GM10248 (cell line): ENCODE data around the gene XIRP2.

ENCODE experiments used
- CTCF ChIA-PET: fragments of 300-600 bp; sonication (Branson Sonifier 250); formaldehyde crosslinking; extraction: SDS; loops from one replicate; lab custom pipeline; 2021; ENCODE audit warnings: antibody characterized with exemption; lab: Yijun Ruan, JAX
- POLR2A ChIA-PET: fragments of 350-650 bp; sonication (Branson Sonifier 250); formaldehyde crosslinking; extraction: SDS; loops from one replicate; lab custom pipeline; 2020; ENCODE audit warnings: antibody characterized with exemption; lab: Yijun Ruan, JAX
- DNase-seq: peaks from one replicate; pipeline ENCODE4 v3.0.0; 2012; ENCODE audit errors: extremely low spot score
- TF ChIP-seq, protein P1 (sequence below): IDR thresholded peaks from 2 replicates; pipeline ENCODE4 v1.5.1; 2012; ENCODE audit warnings: mild to moderate bottlenecking, low read depth; ENCODE audit errors: extremely low read depth, missing control alignments, control extremely low read depth

XIRP2 gene

DNA sequence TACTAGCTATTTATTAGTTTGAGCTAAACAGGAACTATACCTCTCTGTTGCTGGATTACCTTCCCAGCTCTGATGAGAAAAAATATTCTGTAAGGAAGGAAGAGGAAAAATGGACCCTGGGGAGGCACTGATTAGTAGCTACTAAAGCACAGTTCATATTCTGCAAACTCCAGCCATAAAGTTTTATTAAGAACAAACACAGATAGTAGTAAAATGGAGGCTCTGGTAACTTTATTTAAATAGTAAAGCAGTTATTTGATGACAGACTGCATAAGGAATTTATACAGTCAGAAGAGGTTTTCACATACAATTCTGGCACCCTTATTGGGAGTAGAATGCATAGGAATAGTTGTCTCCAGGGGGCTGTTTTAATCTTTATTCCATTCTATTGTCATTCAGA is 84.1 kb downstream of the XIRP2 start:
- ChIA-PET CTCF (no interaction called here), POLR2A (no interaction called here)
- TF ChIP-seq, protein P1, sequence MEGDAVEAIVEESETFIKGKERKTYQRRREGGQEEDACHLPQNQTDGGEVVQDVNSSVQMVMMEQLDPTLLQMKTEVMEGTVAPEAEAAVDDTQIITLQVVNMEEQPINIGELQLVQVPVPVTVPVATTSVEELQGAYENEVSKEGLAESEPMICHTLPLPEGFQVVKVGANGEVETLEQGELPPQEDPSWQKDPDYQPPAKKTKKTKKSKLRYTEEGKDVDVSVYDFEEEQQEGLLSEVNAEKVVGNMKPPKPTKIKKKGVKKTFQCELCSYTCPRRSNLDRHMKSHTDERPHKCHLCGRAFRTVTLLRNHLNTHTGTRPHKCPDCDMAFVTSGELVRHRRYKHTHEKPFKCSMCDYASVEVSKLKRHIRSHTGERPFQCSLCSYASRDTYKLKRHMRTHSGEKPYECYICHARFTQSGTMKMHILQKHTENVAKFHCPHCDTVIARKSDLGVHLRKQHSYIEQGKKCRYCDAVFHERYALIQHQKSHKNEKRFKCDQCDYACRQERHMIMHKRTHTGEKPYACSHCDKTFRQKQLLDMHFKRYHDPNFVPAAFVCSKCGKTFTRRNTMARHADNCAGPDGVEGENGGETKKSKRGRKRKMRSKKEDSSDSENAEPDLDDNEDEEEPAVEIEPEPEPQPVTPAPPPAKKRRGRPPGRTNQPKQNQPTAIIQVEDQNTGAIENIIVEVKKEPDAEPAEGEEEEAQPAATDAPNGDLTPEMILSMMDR = no peak
- no peak for DNase-seq

DNA sequence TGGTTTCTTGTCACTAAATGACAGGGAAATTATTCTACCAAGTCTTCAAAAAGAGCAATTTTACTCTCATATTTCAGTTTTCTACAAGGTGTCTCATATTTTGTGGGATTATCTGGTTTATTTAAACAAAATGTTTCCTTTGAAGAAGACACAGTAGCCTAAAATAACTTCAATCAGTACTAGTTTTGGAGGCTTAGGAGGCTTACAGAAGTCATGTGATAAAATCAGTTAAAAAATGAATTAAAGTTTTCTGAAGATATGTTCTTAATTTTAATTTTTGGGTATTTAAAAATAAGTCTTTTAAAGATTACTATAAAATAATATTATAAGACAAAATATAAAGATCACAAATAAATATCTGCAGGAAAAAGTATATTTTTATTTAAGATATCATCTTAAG is 95.9 kb downstream of the XIRP2 start:
- TF ChIP-seq, protein P1 = no peak
- ChIA-PET CTCF (no interaction called here), POLR2A (no interaction called here)
- DNase-seq = no peak

DNA sequence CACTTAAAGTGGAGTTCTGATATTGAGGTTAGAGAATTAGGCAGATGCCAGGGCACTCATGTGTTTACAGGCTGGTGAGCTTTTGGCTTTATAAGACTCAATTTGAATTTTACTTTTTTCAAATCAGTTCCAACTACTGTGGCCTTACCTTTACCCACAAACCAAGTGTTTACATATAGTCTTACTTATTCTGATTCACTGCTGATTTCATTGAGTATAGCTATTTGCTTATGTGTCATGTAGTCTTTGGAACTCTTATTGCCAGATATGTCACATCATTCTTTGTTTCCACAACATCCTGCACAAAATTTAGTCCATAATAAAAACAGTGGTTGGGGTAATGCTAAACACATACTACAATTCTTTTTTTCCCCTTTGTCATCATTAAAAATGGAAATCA is 96.5 kb downstream of the XIRP2 start:
- TF ChIP-seq, protein P1 = no peak
- ChIA-PET CTCF (interaction anchor here (1.4 kb wide), 1 partner anchor 13 kb away, joined by 3 read pairs; no protein-coding TSS in a partner anchor), POLR2A (no interaction called here)
- no peak for DNase-seq

DNA sequence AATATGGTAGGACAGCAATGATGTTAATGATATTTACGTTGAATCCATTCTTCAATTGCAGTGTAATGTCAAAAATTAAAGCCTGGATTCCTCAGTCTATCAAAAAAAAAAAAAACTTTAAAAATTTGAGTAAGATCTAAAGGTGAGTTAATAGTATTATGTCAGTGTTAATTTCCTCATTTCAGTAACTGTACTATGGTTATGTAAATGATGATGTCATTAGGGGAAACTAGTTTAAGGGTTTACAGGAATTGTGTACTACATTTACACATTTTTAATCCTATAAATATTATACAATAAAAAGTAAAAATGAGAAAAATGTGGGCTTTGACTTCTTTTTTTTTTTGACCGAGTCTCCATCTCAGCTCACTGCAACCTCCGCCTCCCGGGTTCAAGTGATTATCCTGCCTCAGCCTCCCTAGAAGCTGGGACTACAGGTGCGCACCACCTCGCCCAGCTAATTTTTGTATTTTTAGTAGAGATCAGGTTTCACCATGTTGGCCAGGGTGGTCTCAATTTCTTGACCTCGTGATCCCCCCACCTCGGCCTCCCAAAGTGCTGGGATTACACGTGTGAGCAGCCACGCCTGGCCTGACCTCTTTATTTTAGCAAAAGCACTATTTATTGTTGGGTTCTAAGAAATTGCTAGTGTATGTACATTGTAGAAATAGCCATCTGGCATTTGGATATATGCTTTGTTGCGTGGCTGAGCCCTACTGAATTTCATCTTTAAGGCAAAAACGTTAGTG is 106.5 kb downstream of the XIRP2 start:
- ChIA-PET CTCF (no interaction called here), POLR2A (no interaction called here)
- TF ChIP-seq, protein P1 = no peak
- DNase-seq = no peak

DNA sequence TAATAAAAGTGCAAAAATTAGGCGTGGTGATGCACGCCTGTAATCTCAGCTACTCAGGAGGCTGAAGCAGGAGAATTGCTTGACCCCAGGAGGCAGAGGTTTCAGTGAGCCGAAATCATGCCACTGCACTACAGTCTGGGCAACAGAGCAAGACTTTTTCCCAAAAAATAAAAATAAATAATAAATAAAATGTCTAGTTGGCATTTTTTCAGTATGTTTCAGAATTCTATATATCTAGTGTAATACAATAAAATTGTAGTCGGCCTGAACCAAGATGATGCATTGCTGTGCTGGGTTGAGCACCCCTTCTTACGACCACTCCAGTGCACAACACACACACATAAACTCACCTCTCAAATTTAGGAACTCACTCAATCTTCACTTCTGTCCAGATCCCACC is 108.2 kb downstream of the XIRP2 start:
- POLR2A ChIA-PET = no interaction called here

DNA sequence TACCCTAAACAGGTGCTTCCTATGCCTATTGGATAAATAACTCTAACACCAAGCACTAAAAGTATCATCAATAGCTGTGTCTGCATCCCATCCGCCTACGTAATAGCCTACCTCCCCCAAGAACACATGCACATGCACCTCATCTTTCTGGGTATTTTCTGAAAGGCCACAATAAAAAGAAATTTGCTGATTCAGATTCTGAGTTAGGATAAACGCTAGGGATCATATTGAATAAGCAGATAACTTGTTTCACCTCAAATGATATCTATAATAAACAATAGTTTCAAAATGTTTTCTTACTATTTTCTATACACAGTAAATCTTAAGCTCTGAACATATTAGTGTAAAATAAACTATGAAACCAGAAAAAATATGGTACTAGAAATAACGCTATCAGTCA is 112.9 kb downstream of the XIRP2 start:
- POLR2A ChIA-PET = no interaction called here
- CTCF ChIA-PET = interaction anchor here (0.7 kb wide), 1 partner anchor 20 kb away, joined by 3 read pairs; no protein-coding TSS in a partner anchor

More for the DNA sequence above, 108.2 kb downstream of the XIRP2 start:
- no peak for DNase-seq
- TF ChIP-seq, protein P1 = no peak
- CTCF ChIA-PET = no interaction called here

More for the DNA sequence above, 112.9 kb downstream of the XIRP2 start:
- DNase-seq = no peak
- TF ChIP-seq, protein P1 = no peak
